DOHH2 (cell line): ENCODE results near the gene KCTD6.

ENCODE experiments used
- CTCF ChIP-seq: fragments of 200-600 bp; sonication (generic); IDR thresholded peaks from one replicate; pipeline ENCODE4 v1.5.1; 2014; ENCODE audit warnings: antibody characterized with exemption, mild to moderate bottlenecking, low read depth, low read length; ENCODE audit not compliant: poor library complexity, severe bottlenecking
- EZH2phosphoT487 ChIP-seq: fragments of 200-600 bp; sonication (generic); IDR thresholded peaks from 2 replicates; pipeline ENCODE4 v1.6.1; 2017; ENCODE audit warnings: borderline replicate concordance, mild to moderate bottlenecking, antibody characterized with exemption, low read length, moderate library complexity, mixed read lengths

DNA sequence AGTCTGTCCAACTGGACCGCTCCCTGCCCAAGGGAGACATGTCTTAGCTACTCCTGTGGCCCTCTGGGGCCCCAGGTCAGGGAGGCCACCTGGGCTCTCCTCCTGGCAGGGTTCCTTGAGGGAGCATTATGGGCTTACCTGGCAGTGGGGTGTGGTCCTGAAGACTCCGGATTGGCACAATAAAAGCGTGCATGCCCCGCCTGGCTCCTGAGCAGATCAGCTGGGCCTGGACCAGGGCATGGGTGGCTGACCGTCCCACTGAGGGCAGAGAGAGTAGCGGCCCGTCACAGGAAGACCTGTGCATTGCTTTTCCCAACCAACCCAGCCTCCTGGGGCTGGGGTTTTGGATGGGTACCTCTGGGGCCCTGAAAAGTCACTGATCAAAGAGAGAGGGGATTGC, 39.7 kb downstream of the KCTD6 start:
- TF ChIP-seq EZH2phosphoT487 (no peak), CTCF (no peak)
